HFFc6 (cell line): Measurements from ENCODE around the gene THAP11. TPM values are rescaled to one million over a fixed set of nuclear protein-coding genes. Genes with fewer than 3 reads are reported as not detected.

Experiments
- DNase-seq: peaks from one replicate; pipeline ENCODE4 v3.0.0-alpha.2; 2018
- H3K27ac Mint-ChIP-seq: 2 replicates; pipeline ENCODE4 v1.8.0; 2020; ENCODE audit warnings: mild to moderate bottlenecking, mixed read lengths
- H3K27me3 Mint-ChIP-seq: 2 replicates; pipeline ENCODE4 v1.8.0; 2021; ENCODE audit warnings: mild to moderate bottlenecking, moderate library complexity, mixed read lengths; ENCODE audit not compliant: insufficient read depth
- H3K36me3 Mint-ChIP-seq: 2 replicates; pipeline ENCODE4 v1.8.0; 2021; ENCODE audit warnings: low read depth, mixed read lengths
- H3K4me1 Mint-ChIP-seq: 2 replicates; pipeline ENCODE4 v1.8.0; 2020; ENCODE audit warnings: low read depth, mixed read lengths
- H3K4me3 Mint-ChIP-seq: 2 replicates; pipeline ENCODE4 v1.8.0; 2020; ENCODE audit warnings: mild to moderate bottlenecking, moderate library complexity, mixed read lengths
- H3K9me3 Mint-ChIP-seq: 2 replicates; pipeline ENCODE4 v1.8.0; 2020; ENCODE audit warnings: mild to moderate bottlenecking, mixed read lengths
- CTCF ChIP-seq: fragments of 200-600 bp; sonication (generic); IDR thresholded peaks from 2 replicates; pipeline ENCODE4 v1.5.0; 2021; ENCODE audit warnings: antibody characterized with exemption, mild to moderate bottlenecking
- total RNA-seq, 6 experiments: library from RNA; stranded (reverse); fragmentation: NEBNext Ultra II Directional; extraction: Animal tissue kit (Norgen Biotek cat#: 25700); gene quantifications; 2 replicates in 1 of 6; 3 replicates in 5 of 6; pipeline ENCODE4 v1.2.3, GENCODE V29; 2021

Gene THAP11
- total RNA-seq, 6 experiments from 2014 or later: 15.1 to 18.6 (median 16.2) TPM

GRCh38 chr16:67811899-67812298, 30.2 kb upstream of the THAP11 start:
- Mint-ChIP-seq H3K4me3 (no peak overlapping the region), H3K27me3 (no peaks in the 10 kb centered on the region; the same call in 1 of the 2 replicates), H3K4me1 (peaks cover 17% of the 10 kb centered on the region), H3K27ac (no peak overlapping the region), H3K36me3 (no peaks in the 10 kb centered on the region), H3K9me3 (no peaks in the 10 kb centered on the region)
- no peak for TF ChIP-seq CTCF
- no peak for DNase-seq

DNA sequence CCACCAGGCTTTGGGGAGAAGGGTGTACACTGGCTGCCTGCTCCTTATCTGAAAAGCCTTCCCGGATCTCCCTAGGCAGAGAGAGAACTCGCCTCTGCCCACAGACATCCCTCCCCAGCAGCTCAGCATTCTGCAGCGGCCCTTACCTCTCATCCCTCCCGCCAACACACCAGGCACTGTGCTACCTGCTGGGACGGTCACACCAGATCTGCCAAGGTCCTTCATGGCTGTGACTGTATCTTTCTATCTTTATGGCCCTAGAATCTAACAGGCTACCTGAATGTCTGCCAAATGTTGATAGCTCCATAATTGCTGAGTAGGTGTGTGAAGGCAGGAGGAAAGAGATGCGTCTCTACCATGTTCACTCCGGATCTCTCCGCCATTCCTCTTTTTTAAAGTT, 27.6 kb upstream of the THAP11 start:
- no peak overlapping the region for H3K27ac Mint-ChIP-seq
- H3K9me3 Mint-ChIP-seq: no peaks in the 10 kb centered on the region
- no peaks in the 10 kb centered on the region; the same call in 1 of the 2 replicates for H3K27me3 Mint-ChIP-seq
- H3K4me1 Mint-ChIP-seq: peaks cover 8% of the 10 kb centered on the region
- DNase-seq: no peak
- no peak overlapping the region for H3K4me3 Mint-ChIP-seq
- H3K36me3 Mint-ChIP-seq: no peaks in the 10 kb centered on the region
- no peak for TF ChIP-seq CTCF

GRCh38 chr16:67820608-67821259, 21.4 kb upstream of the THAP11 start:
- Mint-ChIP-seq H3K4me3 (no peak overlapping the region), H3K36me3 (no peaks in the 10 kb centered on the region), H3K27me3 (peaks cover 3% of the 10 kb centered on the region; the same call in 1 of the 2 replicates), H3K9me3 (no peaks in the 10 kb centered on the region), H3K27ac (no peak overlapping the region), H3K4me1 (peaks cover 19% of the 10 kb centered on the region)
- no peak for DNase-seq
- no peak for TF ChIP-seq CTCF

DNA sequence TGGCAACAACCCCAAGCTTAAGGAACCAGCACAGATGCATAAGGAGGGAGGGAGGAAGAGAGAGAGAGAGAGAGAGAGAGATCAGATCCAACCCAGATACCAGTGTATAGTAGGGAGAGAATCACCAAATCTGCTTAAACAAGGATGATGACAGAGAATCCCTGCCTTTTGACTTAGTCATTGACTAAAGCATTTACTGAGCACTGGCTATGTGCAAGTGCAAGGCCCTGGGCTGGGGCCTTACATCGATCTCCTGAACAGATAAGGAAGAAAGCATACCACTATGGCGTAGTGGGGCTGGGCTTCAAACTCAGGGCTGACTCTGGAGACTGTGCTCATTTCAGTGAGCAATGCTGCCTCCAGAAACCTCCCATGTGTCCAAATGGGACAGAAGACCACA, 19.6 kb upstream of the THAP11 start:
- Mint-ChIP-seq H3K4me1 (peaks cover 11% of the 10 kb centered on the region), H3K27ac (peak overlapping the region; percentile 89), H3K9me3 (no peaks in the 10 kb centered on the region), H3K27me3 (peaks cover 3% of the 10 kb centered on the region; the same call in 1 of the 2 replicates), H3K4me3 (0 out of 2 replicates have a peak overlapping the region, but pooled peaks have one; percentile 45), H3K36me3 (peaks cover 5% of the 10 kb centered on the region; the same call in 1 of the 2 replicates)
- no peak for TF ChIP-seq CTCF
- peak; percentile 79 for DNase-seq

DNA sequence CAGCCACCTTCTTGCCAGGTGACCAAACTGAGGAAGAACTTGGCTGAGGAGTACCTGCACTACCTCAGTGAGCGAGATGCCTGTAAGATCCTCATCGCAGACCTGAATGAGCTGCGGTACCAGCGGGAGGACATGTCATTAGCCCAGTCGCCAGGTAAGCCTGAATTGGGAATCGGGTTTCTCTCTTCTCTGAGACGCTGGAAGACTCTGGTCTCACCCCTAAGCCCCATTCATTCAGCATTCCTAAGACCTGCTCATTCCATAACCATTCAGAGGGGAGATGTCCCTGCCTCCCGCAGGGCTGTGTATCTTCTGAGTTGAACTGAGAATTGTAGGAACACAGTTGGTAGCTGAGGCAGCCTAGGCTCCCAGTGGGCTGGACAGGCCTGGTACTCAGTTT, 17.0 kb upstream of the THAP11 start:
- no peak for DNase-seq
- TF ChIP-seq CTCF: no peak
- Mint-ChIP-seq H3K27ac (no peak overlapping the region), H3K4me3 (no peak overlapping the region), H3K36me3 (peaks cover 9% of the 10 kb centered on the region; the same call in 1 of the 2 replicates), H3K9me3 (no peaks in the 10 kb centered on the region), H3K4me1 (peaks cover 11% of the 10 kb centered on the region), H3K27me3 (peaks cover 6% of the 10 kb centered on the region; the same call in 1 of the 2 replicates)
